Right lobe of liver (tissue), 6 donors: ENCODE data around the gene RPTOR. TPM values are rescaled to one million over a fixed set of nuclear protein-coding genes. Genes with fewer than 3 reads are reported as not detected.

ENCODE experiments used
- ATAC-seq, 4 donors: fragments of 200-7000 bp; cut with Tn5 transposase; one replicate each; pipeline ENCODE4 v1.9.1; 2020; ENCODE audit warnings: mild to moderate bottlenecking in 4 of 4, moderate library complexity in 4 of 4
- DNase-seq, 3 donors: peaks; one replicate each; pipeline ENCODE4 v3.0.0-alpha.2; 2020
- H3K27ac ChIP-seq, 3 donors: fragments of 200-600 bp; one replicate each; pipeline ENCODE4 v1.8.0; 2022
- H3K27me3 ChIP-seq, 2 donors: fragments of 200-600 bp; one replicate each; pipeline ENCODE4 v1.8.0; 2022
- H3K36me3 ChIP-seq, 4 donors: fragments of 200-600 bp; sonication (generic) in 1 of 4; one replicate each; pipeline versions ENCODE4 v1.5.1 to v1.8.0; 2017 to 2022; ENCODE audit warnings: control low read depth in 1 of 4
- H3K4me1 ChIP-seq, 4 donors: fragments of 200-600 bp; sonication (generic) in 1 of 4; one replicate each; pipeline versions ENCODE4 v1.5.1 to v1.8.0; 2017 to 2022; ENCODE audit warnings: control low read depth in 1 of 4
- H3K4me3 ChIP-seq, 3 donors: fragments of 200-600 bp; one replicate each; pipeline ENCODE4 v1.8.0; 2022
- H3K9me3 ChIP-seq, 4 donors: fragments of 200-600 bp; sonication (generic) in 1 of 4; one replicate each; pipeline versions ENCODE4 v1.5.1 to v1.8.0; 2017 to 2022; ENCODE audit warnings: control low read depth in 1 of 4
- POLR2A ChIP-seq: fragments of 450-650 bp; IDR thresholded peaks from one replicate; pipeline ENCODE4 v1.6.1; 2017; ENCODE audit warnings: antibody characterized with exemption, mild to moderate bottlenecking
- WGBS: methylation state at CpG from one replicate; pipeline ENCODE4 v1.1.6; 2018; ENCODE audit warnings: low coverage, low lambda C conversion rate; ENCODE audit not compliant: insufficient coverage; ENCODE audit errors: missing lambda C conversion rate; 5-methylcytosine and 5-hydroxymethylcytosine counted together
- intact Hi-C, 2 donors: fragments of 100-400 bp; cut with DNase I; formaldehyde crosslinking; loops; one replicate each; pipeline versions ENCODE4 v1.11.2 to v1.14.1; 2022
- total RNA-seq, 6 experiments: library from RNA; depleted of rRNA in 2 of 6; stranded (reverse); fragments of >200 nt in 2 of 6; fragmentation: NEBNext Ultra II Directional in 3 of 6; extraction: Animal tissue kit (Norgen Biotek cat#: 25700) in 3 of 6; gene quantifications; one replicate each; pipeline versions ENCODE4 v1.1.0 to v1.2.4, GENCODE V29; 2016 to 2023
- TF ChIP-seq, protein P1 (sequence below), 4 donors: fragments of 200-600 bp in 3 of 4; fragments of 450-650 bp in 1 of 4; IDR thresholded peaks; one replicate each; pipeline versions ENCODE4 v1.5.1 to v1.8.0; 2016 to 2022; ENCODE audit warnings: antibody characterized with exemption in 4 of 4, mild to moderate bottlenecking in 2 of 4
- donor health status: DM: no; HTN: yes; CAD: no.
- donor health status: DM: no; HTN: no; CAD: no.
- donor health status: DM: no; HTN: no; CAD: no.
- donor health status: DM: no; HTN: yes; CAD: no.
- donor health status: DM: no; HTN: yes; CAD: no.

Gene RPTOR
- total RNA-seq, 6 experiments from 2014 or later: 13.1 to 24.0 (median 15.5) TPM

- Histone ChIP-seq H3K27me3 (no peaks in the 10 kb centered on the region), H3K4me3 (no peak overlapping the region), H3K36me3 (no peaks in the 10 kb centered on the region), H3K4me1 (no peaks in the 10 kb centered on the region), H3K9me3 (no peaks in the 10 kb centered on the region), H3K27ac (no peak overlapping the region)
- 60% methylated on average over 1 of the region's 12 CpGs for WGBS
- TF ChIP-seq, protein P1, sequence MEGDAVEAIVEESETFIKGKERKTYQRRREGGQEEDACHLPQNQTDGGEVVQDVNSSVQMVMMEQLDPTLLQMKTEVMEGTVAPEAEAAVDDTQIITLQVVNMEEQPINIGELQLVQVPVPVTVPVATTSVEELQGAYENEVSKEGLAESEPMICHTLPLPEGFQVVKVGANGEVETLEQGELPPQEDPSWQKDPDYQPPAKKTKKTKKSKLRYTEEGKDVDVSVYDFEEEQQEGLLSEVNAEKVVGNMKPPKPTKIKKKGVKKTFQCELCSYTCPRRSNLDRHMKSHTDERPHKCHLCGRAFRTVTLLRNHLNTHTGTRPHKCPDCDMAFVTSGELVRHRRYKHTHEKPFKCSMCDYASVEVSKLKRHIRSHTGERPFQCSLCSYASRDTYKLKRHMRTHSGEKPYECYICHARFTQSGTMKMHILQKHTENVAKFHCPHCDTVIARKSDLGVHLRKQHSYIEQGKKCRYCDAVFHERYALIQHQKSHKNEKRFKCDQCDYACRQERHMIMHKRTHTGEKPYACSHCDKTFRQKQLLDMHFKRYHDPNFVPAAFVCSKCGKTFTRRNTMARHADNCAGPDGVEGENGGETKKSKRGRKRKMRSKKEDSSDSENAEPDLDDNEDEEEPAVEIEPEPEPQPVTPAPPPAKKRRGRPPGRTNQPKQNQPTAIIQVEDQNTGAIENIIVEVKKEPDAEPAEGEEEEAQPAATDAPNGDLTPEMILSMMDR (IDR thresholded peaks at IDR 0.05): no peak
- no peak for TF ChIP-seq POLR2A
- DNase-seq: no peak
- no peak for ATAC-seq
- intact Hi-C loops: no loop called here
Observed at GRCh38 chr17:80613732-80614071, 69.1 kb downstream of the RPTOR start.

DNA sequence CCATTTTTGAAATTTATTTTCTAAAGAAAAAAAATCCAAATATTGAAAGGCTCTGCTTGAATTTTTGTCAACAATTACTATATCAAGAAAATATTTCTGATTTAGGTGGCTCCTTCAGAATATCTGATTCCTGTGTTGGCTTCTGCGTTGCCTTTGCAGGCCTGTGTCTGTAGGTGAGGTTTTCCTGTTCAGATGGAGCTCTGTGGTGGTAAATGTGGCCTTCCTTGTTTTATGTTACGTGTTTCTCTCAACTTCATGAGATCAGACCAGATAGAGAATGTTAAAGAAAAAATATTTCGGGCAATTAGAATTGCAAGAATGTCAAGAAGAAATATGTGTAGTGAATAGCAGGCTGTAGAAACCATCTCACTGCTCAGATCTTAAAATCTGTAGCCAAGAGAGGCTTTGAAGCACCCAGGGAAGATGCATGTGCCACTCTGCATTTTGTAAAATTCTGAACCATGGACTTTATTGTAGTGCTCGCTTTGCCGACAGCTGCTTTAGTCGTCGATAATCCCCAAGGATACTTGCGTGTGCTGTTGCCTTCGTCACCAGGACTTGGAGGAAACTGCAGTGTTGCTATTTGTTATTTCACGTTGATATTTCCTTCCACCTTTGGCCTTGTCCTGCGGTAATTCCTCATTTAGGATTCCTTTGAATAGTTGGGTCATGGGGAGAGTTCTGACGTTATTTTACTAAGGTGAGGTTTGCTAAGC is 69.9 kb downstream of the RPTOR start:
- Histone ChIP-seq H3K4me3 (no peak overlapping the region), H3K27ac (no peak overlapping the region), H3K4me1 (no peaks in the 10 kb centered on the region), H3K36me3 (no peaks in the 10 kb centered on the region), H3K9me3 (no peaks in the 10 kb centered on the region), H3K27me3 (no peaks in the 10 kb centered on the region)
- intact Hi-C loops: no loop called here
- WGBS: 86% methylated on average over 12 of the region's 12 CpGs
- DNase-seq (no peak), ATAC-seq (no peak)
- TF ChIP-seq POLR2A: no peak
- TF ChIP-seq, protein P1 (IDR thresholded peaks at IDR 0.05): no peak

- TF ChIP-seq, protein P1 (IDR thresholded peaks at IDR 0.05): no peak
- TF ChIP-seq POLR2A: no peak
Observed at GRCh38 chr17:80615376-80615775, 70.7 kb downstream of the RPTOR start.

GRCh38 chr17:80616705-80617104 is 72.1 kb downstream of the RPTOR start:
- H3K4me1 ChIP-seq: no peaks in the 10 kb centered on the region
- H3K9me3 ChIP-seq: no peaks in the 10 kb centered on the region
- no peaks in the 10 kb centered on the region for H3K36me3 ChIP-seq
- no peak overlapping the region for H3K4me3 ChIP-seq
- WGBS: 61% methylated on average over 3 of the region's 6 CpGs
- no peak for TF ChIP-seq POLR2A
- TF ChIP-seq, protein P1 (IDR thresholded peaks at IDR 0.05): no peak
- H3K27me3 ChIP-seq: no peaks in the 10 kb centered on the region
- no peak overlapping the region for H3K27ac ChIP-seq
- ATAC-seq (no peak), DNase-seq (no peak)
- intact Hi-C loops: no loop called here

More at GRCh38 chr17:80615376-80615775, 70.7 kb downstream of the RPTOR start:
- ATAC-seq (no peak), DNase-seq (no peak)
- Histone ChIP-seq H3K4me3 (no peak overlapping the region), H3K4me1 (no peaks in the 10 kb centered on the region), H3K27me3 (no peaks in the 10 kb centered on the region), H3K9me3 (no peaks in the 10 kb centered on the region), H3K36me3 (no peaks in the 10 kb centered on the region), H3K27ac (no peak overlapping the region)
- intact Hi-C loops: no loop called here
- 94% methylated on average over 4 of the region's 4 CpGs for WGBS
